GM06990 (cell line): ENCODE data around the gene IL17REL.

ENCODE experiments used
- DNase-seq: peaks from one replicate; pipeline ENCODE4 v3.0.0-alpha.2; 2011; ENCODE audit not compliant: insufficient read length; ENCODE audit errors: extremely low read depth
- H3K27me3 ChIP-seq: replicated peaks from 2 replicates; pipeline ENCODE4 v1.6.0; 2011; ENCODE audit warnings: low read length; ENCODE audit not compliant: control insufficient read depth, insufficient read depth
- H3K36me3 ChIP-seq: 2 replicates; pipeline ENCODE4 v1.5.1; 2011; ENCODE audit warnings: low read length; ENCODE audit not compliant: control insufficient read depth, insufficient read depth
- H3K4me3 ChIP-seq: replicated peaks from 2 replicates; pipeline ENCODE4 v1.5.1; 2011; ENCODE audit warnings: low read depth, mild to moderate bottlenecking, control low read depth, low read length
- CTCF ChIP-seq: IDR thresholded peaks from 2 replicates; pipeline ENCODE4 v1.5.1; 2011; ENCODE audit warnings: low read length, control low read depth, mild to moderate bottlenecking, inconsistent platforms; ENCODE audit not compliant: insufficient read depth, poor library complexity, severe bottlenecking

IL17REL gene

DNA sequence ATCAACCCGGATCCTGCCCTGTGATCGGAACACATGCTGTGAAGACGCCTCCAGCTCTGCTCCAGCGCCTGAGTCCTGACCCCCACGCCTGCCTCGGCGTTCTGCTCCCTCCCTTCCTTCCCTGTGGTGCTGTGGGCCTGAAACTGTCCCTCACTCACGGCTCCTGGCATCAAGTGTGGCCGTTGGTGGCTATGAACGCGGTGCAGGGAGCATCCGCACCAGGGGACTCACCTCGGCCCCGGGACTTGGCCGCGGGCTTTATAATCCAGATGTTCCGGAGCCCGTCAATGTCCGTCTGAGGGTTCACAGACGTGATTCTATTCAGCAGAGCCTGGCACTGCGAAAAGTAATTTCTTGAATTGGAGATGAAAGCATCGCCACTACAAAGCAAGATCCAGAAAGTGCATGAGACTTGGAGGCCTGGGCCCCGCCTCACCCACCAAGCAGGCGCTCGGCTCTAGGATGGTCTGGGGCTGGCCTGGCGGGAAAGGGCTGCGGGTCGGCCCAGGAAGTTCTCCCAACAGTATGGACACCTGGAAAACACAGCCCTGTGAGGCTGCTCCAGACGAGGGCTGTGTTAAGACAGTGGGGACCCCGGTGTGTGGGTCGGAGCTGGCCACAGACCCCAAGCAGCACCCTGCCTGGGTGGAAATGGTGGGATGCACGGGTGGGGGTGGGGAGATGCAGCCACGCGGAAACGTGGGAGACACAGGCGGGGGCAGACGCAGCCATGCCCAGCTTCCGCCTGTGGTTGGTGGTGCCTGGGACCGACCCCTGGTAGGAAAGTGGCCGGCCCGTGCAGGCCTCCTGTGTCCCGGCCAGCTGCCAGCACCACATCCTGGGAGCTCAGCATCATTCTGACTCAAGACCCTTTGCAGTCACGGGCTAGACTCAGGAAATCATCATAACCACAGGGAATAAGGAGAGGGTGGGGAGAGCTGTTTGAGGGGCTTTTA is 21.8 kb upstream of the IL17REL start:
- no peak overlapping the region for H3K4me3 ChIP-seq
- H3K27me3 ChIP-seq = no peaks in the 10 kb centered on the region; the same call in 1 of the 2 replicates
- TF ChIP-seq CTCF = no peak
- no peaks in the 10 kb centered on the region for H3K36me3 ChIP-seq
- no peak for DNase-seq

GRCh38 chr22:50032941-50033601 is 20.5 kb upstream of the IL17REL start:
- Histone ChIP-seq H3K4me3 (no peak overlapping the region), H3K36me3 (no peaks in the 10 kb centered on the region), H3K27me3 (no peaks in the 10 kb centered on the region; the same call in 1 of the 2 replicates)
- no peak for DNase-seq
- no peak for TF ChIP-seq CTCF

DNA sequence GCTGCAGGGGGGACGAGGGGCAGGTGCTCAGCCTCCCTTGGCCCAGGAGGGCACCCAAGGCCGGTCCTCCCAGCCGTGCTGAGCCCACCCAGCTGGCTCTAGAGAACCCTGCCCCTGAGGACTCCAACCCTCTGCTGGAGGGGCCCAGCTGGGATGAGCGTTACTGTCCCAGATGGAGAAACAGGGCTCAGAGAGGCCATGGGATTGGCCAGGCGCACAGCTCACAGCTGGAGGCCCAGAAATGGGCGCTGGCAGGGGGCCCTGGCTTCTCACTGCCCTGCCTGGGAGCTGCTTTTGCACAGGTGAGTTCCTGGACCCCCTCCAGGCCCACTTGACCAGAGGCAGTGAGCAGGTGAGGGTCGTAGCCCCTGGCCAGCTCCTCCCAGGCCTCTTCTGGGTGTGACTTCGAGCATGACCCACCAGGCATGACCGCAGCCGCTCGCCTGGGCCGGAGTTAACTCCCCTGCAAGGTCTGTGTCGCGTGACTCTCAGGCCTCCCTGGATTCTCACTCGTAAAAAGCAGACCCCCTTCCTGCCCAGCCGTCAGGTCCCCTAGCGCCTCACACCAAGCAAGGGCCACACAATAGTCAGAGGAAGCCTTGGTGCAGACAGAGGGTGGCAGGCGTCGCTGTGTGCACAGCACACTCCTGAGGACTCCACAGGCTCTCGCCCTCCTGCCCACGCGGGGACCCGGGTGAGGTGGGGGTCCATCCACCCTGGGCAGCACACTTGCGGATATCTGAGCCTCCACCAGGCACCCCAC is 19.7 kb upstream of the IL17REL start:
- no peak for DNase-seq

GRCh38 chr22:50031189-50032091 is 18.9 kb upstream of the IL17REL start:
- DNase-seq = no peak
- H3K36me3 ChIP-seq = no peaks in the 10 kb centered on the region
- TF ChIP-seq CTCF = no peak
- H3K4me3 ChIP-seq = no peak overlapping the region
- no peaks in the 10 kb centered on the region; the same call in 1 of the 2 replicates for H3K27me3 ChIP-seq

More for the DNA sequence above, 19.7 kb upstream of the IL17REL start:
- Histone ChIP-seq H3K27me3 (no peaks in the 10 kb centered on the region; the same call in 1 of the 2 replicates), H3K36me3 (no peaks in the 10 kb centered on the region), H3K4me3 (no peak overlapping the region)
- no peak for TF ChIP-seq CTCF
